ENCODE data around the gene CBLB.

- TF ChIP-seq, protein P1, sequence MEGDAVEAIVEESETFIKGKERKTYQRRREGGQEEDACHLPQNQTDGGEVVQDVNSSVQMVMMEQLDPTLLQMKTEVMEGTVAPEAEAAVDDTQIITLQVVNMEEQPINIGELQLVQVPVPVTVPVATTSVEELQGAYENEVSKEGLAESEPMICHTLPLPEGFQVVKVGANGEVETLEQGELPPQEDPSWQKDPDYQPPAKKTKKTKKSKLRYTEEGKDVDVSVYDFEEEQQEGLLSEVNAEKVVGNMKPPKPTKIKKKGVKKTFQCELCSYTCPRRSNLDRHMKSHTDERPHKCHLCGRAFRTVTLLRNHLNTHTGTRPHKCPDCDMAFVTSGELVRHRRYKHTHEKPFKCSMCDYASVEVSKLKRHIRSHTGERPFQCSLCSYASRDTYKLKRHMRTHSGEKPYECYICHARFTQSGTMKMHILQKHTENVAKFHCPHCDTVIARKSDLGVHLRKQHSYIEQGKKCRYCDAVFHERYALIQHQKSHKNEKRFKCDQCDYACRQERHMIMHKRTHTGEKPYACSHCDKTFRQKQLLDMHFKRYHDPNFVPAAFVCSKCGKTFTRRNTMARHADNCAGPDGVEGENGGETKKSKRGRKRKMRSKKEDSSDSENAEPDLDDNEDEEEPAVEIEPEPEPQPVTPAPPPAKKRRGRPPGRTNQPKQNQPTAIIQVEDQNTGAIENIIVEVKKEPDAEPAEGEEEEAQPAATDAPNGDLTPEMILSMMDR (IDR thresholded peaks at IDR 0.05) = no peak
- no peak for TF ChIP-seq SIN3A (IDR thresholded peaks at IDR 0.05; ENCODE audit: borderline replicate concordance, insufficient read depth, low read depth, low read length)
- TF ChIP-seq, protein P2, sequence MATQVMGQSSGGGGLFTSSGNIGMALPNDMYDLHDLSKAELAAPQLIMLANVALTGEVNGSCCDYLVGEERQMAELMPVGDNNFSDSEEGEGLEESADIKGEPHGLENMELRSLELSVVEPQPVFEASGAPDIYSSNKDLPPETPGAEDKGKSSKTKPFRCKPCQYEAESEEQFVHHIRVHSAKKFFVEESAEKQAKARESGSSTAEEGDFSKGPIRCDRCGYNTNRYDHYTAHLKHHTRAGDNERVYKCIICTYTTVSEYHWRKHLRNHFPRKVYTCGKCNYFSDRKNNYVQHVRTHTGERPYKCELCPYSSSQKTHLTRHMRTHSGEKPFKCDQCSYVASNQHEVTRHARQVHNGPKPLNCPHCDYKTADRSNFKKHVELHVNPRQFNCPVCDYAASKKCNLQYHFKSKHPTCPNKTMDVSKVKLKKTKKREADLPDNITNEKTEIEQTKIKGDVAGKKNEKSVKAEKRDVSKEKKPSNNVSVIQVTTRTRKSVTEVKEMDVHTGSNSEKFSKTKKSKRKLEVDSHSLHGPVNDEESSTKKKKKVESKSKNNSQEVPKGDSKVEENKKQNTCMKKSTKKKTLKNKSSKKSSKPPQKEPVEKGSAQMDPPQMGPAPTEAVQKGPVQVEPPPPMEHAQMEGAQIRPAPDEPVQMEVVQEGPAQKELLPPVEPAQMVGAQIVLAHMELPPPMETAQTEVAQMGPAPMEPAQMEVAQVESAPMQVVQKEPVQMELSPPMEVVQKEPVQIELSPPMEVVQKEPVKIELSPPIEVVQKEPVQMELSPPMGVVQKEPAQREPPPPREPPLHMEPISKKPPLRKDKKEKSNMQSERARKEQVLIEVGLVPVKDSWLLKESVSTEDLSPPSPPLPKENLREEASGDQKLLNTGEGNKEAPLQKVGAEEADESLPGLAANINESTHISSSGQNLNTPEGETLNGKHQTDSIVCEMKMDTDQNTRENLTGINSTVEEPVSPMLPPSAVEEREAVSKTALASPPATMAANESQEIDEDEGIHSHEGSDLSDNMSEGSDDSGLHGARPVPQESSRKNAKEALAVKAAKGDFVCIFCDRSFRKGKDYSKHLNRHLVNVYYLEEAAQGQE (IDR thresholded peaks at IDR 0.05; ENCODE audit: insufficient read depth in 1 of 2, low read depth in 2 of 2, low read length in 1 of 2) = no peak
Measured at GRCh38 chr3:105888621-105889579, 20.1 kb upstream of the CBLB start.
